NCI-H128 (cell line): ENCODE data around the gene VPS8.
"Not testable (repeated sequence)": the region's sequence is repeated elsewhere in the genome, so short reads cannot be mapped to it uniquely, and the experiment has no call there.

ENCODE experiments used
- DNase-seq: peaks from one replicate; lab custom pipeline; 2025; ENCODE audit not compliant: unreplicated experiment; lab: John Stamatoyannopoulos, UW

VPS8 gene

GRCh38 chr3:184864000-184864399 lies 52.0 kb downstream of the VPS8 start:
- DNase-seq: no peak

DNA sequence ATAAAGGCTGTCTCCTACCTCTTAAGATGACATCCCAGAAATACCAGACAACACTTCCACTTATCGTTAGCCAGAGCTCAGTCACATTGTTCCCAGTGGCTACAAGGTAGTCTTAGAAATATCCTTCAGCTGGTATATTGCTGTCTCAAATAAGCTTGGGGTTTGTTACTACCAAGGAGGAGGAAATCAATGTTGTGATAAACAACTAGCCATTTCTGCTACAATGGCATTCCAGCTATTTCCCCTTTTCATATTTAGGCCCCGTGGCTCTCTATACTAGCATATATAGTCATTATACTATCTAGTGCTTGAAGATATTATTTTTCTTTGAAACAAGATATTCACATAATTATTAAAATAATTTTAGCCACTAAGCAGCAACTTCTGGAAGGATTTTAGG lies 56.5 kb downstream of the VPS8 start:
- no peak for DNase-seq

DNA sequence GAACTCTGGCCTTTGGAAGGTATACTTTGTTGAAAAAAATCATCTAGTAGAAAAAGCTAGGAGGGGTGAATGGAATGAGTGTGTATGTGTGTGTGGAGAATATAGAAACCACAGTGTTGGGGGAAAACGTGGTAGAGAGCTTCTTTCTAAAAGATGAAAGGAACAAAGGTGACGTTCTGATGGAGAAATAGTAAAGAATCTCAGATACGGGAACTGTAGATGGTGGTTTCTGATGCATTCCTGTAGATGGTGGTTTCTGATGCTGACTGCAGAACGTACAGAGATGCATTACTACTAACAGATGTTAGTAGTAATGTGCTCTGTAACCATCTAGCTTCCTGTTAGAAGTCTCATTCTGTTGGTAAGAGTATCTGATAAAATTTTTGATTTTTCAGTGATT lies 60.2 kb downstream of the VPS8 start:
- DNase-seq: no peak

- no peak for DNase-seq
Observed at GRCh38 chr3:184873141-184873540, 61.2 kb downstream of the VPS8 start.

DNA sequence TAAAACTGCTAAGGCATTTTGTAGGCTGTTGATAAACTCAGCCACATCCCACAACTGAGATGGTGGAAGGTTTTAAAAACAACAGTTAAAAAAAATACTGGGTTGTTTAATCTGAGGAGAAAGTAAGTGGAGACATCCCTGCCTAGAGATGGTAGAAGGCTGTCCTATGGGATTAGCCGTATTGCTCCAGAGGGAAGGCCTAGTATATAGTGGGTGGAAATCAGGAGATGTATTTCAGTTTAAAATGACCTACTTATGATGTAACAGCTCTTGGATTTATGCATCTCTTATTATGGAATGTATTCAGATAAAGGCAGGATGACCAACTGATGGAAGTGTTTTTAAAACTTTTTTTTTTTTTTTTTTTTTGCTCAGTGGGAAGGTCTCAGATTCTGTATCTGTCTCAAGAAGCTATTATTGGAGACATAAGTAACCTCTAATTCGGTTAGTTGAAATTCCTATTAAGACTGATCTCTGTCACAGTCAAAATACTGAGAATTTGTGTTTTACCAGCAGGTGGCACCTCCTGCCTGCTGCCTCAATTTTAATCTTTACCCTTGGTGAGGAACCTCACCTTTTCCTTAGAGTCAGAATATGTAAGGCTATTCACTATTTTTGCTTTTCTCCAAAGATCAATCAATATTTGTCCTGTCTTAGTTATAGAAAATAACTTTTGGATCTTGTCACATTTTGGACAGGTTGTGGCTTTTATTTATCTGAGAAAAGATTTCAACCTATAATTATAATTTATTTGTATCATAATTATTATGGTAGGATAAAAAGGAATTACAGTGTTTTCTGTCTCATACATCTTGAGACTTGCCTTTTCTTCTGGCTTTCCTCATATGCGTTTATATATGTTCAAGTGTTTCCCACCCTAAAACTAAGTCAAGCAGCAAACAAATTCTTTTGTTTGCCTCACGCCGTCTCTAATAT lies 63.0 kb downstream of the VPS8 start:
- no peak for DNase-seq

- DNase-seq: no peak
Observed at GRCh38 chr3:184880276-184881019, 68.5 kb downstream of the VPS8 start.

GRCh38 chr3:184884359-184885017 lies 72.5 kb downstream of the VPS8 start:
- no peak for DNase-seq

GRCh38 chr3:184885112-184885511 lies 73.1 kb downstream of the VPS8 start:
- DNase-seq: no peak

DNA sequence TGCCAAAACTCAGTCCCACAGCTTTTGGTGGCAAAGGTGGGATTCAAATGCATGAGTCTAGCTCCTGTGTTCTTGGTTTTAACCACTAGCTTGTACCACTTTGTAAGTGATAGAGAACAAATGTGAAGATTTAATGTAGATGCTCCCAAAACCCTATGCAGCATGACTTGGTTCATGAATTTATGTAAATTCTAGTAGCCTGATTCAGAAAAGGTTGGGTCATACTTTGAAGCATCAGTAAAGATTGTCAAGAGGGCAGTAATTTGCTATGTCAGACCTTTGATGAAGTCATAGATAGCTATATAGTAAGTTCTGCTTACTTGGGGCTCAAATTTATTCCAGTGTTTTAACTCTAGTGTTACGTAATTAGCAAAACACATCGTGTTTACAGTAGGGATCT lies 75.6 kb downstream of the VPS8 start:
- DNase-seq: no peak

DNA sequence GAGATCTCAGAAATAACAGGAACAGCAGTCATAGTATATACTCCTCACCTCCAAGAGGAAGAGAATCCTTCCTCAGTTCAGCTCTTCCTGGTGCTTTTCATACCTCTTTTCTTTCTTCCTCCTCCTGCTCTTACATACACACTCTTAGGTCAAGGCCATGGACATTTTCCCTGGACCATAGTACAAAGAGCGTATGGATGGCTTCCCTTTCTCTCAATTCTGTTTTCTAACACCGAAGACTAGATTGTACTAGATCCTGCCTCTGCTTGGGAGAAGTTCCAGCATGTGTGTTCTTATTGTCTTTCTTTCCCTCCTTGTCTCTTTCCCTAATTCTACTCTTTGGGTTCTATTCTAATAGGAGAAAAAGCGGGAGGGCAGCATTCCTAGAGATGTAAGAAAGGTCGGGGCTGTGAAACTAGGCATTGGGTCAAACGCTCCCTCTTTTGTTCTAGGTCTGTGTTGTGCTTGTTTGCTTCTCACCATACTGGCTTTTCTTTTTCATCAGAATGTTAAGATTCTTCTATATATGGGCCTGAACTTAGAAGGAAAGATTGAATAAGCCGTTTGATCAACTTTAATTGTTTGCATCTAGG lies 77.4 kb downstream of the VPS8 start:
- DNase-seq: no peak

DNA sequence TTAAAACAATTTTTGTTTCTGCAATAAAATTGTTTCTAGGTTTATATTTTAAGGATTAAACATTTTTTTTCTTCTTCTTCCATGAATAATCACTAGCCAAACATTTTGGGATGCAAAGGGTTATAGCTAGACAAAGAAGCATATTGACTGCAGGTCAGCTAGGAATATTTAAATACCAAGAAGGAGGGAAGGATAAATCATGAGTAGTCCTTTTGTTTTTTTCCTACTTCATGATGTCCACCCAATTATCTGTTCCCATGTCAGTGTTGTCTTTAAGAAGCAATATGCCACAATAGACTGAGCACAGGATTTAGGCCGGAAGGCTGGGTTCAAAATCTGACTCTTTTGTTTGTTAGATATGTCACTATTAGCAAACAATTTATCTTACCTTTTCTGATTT lies 82.1 kb downstream of the VPS8 start:
- no peak for DNase-seq

DNA sequence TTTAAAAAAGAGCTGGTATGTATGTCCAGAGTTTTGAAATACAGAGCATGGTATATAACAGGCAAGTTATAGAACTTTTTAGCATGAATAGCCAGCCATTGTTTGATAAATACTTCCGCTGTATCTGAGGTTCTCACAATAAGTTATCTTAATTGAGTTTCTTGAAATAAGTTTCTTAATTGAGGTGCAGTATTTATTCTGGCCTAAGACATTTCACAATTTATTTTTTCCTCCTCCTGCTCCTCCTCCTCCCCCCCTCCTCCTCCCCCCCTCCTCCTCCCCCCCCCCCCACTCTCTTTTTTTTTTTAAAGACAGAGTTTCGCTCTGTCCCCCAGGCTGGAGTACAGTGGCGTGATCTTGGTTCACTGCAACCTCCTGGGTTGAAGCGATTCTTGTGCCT lies 83.4 kb downstream of the VPS8 start:
- DNase-seq: no peak

DNA sequence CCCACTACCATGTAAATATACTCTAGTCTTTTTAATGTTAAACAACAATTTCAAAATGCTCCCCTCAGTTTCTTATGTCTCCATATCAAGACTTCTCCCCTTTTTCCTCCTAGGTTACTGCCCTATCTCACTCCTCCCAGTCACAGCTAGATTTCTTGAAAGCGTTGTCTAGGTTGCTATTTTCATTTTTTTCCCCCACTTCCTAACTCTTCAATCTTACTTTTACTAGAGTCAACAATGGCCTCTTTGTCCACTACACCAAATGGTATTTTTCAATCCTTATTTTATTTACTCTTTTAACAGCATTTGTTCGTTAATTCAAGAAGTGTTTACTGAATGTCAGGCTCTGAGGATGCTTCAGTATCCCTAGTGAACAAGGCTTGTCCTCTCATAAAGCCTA lies 84.4 kb downstream of the VPS8 start:
- DNase-seq: no peak

DNA sequence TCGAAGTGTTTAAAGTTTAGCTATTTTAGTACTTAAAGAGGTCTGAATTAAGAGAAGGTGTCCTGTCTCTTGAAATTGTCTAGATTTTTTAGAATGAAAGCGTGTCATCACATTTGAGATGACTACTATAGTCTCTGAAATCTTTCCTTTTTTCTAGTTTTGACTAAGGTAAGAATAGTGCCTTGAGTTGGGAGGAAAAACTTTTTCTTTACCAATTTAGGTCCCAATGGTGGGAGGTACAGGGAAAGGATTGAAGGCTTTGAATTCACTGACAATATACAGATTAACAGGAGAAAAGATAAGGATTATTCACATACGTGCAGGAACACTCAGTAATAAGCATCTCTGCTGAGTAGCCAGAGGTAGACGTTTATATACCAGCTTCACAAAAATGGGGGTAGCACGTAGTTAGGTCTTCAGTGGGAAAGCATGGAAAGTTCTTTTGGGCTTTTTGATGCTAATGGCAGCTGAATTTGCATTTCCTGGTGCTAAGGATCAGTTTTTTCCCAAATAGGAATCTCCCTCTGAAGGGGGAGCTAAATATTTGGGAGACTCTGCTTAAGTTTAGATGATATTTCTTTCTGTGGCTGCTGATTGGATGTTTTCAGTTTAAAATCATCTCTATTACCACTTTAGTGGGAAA lies 88.1 kb downstream of the VPS8 start:
- no peak for DNase-seq

- not testable (repeated sequence) for DNase-seq
Observed at GRCh38 chr3:184907031-184907430, 95.1 kb downstream of the VPS8 start.

GRCh38 chr3:184907681-184908649 lies 96.0 kb downstream of the VPS8 start:
- no peak for DNase-seq

DNA sequence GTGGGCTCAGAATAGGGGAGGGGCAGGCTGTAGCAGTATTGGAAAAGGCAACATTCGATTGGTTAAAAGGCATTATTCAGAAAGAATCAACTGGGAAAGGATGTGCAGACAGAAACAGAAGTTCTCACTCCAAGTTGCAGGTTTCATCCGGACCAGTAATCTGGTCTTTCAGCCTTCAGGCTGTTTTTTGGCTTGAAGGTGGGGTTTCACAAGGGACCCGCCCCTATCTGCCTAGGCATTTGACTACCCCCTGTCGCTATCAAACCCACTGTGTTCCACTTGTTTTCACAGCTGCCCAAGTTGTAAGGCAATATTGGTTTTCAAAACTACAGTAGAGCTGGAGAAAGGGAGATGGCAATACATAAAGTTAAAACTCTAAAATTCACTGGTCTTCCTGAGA lies 96.9 kb downstream of the VPS8 start:
- no peak for DNase-seq

- DNase-seq: no peak
Observed at GRCh38 chr3:184910664-184911063, 98.7 kb downstream of the VPS8 start.

DNA sequence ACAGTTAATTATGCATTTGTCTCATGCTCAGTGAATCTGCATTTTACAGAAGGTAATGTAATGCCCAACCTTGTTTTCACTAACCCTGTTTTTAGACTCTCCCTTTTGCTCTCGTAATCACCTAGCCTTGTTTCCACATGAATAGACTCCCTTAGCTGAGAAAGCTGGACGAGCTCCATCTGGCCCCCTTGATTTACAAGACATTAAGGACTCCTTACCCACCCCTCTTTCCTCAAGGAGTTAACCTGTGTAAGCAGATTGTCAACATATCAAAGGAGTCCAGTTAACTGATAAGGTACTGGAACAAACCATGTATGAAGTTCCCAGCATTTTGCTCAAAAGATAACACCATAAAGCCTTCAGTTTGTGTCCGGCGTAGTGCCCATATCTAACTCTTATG lies 99.6 kb downstream of the VPS8 start:
- no peak for DNase-seq

GRCh38 chr3:184912163-184912562 lies 100.2 kb downstream of the VPS8 start:
- DNase-seq: no peak
